ENCODE data around the gene HSD3B2.

Gene HSD3B2

GRCh38 chr1:119467219-119467618, 52.3 kb downstream of the HSD3B2 start:
- no peak for DNase-seq

- no peak for DNase-seq
These were observed 53.1 kb downstream of the HSD3B2 start for GRCh38 chr1:119467857-119468668.

GRCh38 chr1:119469741-119470140, 54.8 kb downstream of the HSD3B2 start:
- DNase-seq: no peak

GRCh38 chr1:119470377-119470776, 55.4 kb downstream of the HSD3B2 start:
- DNase-seq: no peak

GRCh38 chr1:119470958-119471357, 56.0 kb downstream of the HSD3B2 start:
- DNase-seq: no peak

- DNase-seq: no peak
These were observed 56.6 kb downstream of the HSD3B2 start for GRCh38 chr1:119471566-119471965.

GRCh38 chr1:119472080-119472818, 57.3 kb downstream of the HSD3B2 start:
- no peak for DNase-seq
